GM18499 (cell line): ENCODE data around the gene PLD1.
"Not testable (repeated sequence)": the region's sequence is repeated elsewhere in the genome, so short reads cannot be mapped to it uniquely, and the experiment has no call there.

ENCODE experiments used
- ATAC-seq: cut with Tn5 transposase; IDR thresholded peaks from one replicate; pipeline ENCODE4 v1.9.1; 2021; ENCODE audit warnings: moderate number of reproducible peaks; ENCODE audit not compliant: insufficient read depth, unreplicated experiment

The PLD1 gene

GRCh38 chr3:171585039-171585438 lies 225.2 kb downstream of the PLD1 start:
- ATAC-seq = no peak

GRCh38 chr3:171584100-171584499 lies 226.2 kb downstream of the PLD1 start:
- no peak for ATAC-seq

- no peak for ATAC-seq
These were observed 235.6 kb downstream of the PLD1 start for GRCh38 chr3:171574556-171575240.

GRCh38 chr3:171569571-171570132 lies 240.6 kb downstream of the PLD1 start:
- no peak for ATAC-seq

GRCh38 chr3:171568766-171569165 lies 241.5 kb downstream of the PLD1 start:
- ATAC-seq = no peak

- no peak for ATAC-seq
These were observed 243.4 kb downstream of the PLD1 start for GRCh38 chr3:171566803-171567422.

- ATAC-seq = no peak
These were observed 244.7 kb downstream of the PLD1 start for GRCh38 chr3:171565481-171566058.

GRCh38 chr3:171564748-171565480 lies 245.4 kb downstream of the PLD1 start:
- no peak for ATAC-seq

- ATAC-seq = no peak
These were observed 247.0 kb downstream of the PLD1 start for GRCh38 chr3:171563298-171563697.

- ATAC-seq = not testable (repeated sequence)
These were observed 247.8 kb downstream of the PLD1 start for GRCh38 chr3:171562459-171562858.

GRCh38 chr3:171561596-171562323 lies 248.5 kb downstream of the PLD1 start:
- no peak for ATAC-seq

GRCh38 chr3:171559586-171559985 lies 250.7 kb downstream of the PLD1 start:
- ATAC-seq = no peak

GRCh38 chr3:171558188-171558696 lies 252.0 kb downstream of the PLD1 start:
- no peak for ATAC-seq

GRCh38 chr3:171557173-171557572 lies 253.1 kb downstream of the PLD1 start:
- ATAC-seq = no peak

GRCh38 chr3:171556574-171557145 lies 253.6 kb downstream of the PLD1 start:
- no peak for ATAC-seq

- no peak for ATAC-seq
These were observed 254.1 kb downstream of the PLD1 start for GRCh38 chr3:171556148-171556547.

GRCh38 chr3:171553086-171553485 lies 257.2 kb downstream of the PLD1 start:
- ATAC-seq = no peak

GRCh38 chr3:171552531-171552930 lies 257.8 kb downstream of the PLD1 start:
- no peak for ATAC-seq

- ATAC-seq = no peak
These were observed 259.0 kb downstream of the PLD1 start for GRCh38 chr3:171551296-171551695.
